HG03354 (cell line): ENCODE data around the gene MYOD1.

ENCODE experiments used
- ATAC-seq: cut with Tn5 transposase; IDR thresholded peaks from one replicate; pipeline ENCODE4 v1.9.1; 2021; ENCODE audit warnings: mild to moderate bottlenecking; ENCODE audit not compliant: unreplicated experiment, poor library complexity, severe bottlenecking

MYOD1 gene

GRCh38 chr11:17765356-17766072, 46.1 kb downstream of the MYOD1 start:
- no peak for ATAC-seq

GRCh38 chr11:17766073-17766359, 46.6 kb downstream of the MYOD1 start:
- ATAC-seq, result no peak

- ATAC-seq, result no peak
These were observed 47.2 kb downstream of the MYOD1 start for GRCh38 chr11:17766590-17766989.

GRCh38 chr11:17767301-17767885, 48.0 kb downstream of the MYOD1 start:
- no peak for ATAC-seq

- no peak for ATAC-seq
These were observed 48.5 kb downstream of the MYOD1 start for GRCh38 chr11:17767914-17768313.

- ATAC-seq, result no peak
These were observed 49.2 kb downstream of the MYOD1 start for GRCh38 chr11:17768547-17768946.

- ATAC-seq, result no peak
These were observed 49.8 kb downstream of the MYOD1 start for GRCh38 chr11:17769218-17769617.

- no peak for ATAC-seq
These were observed 50.8 kb downstream of the MYOD1 start for GRCh38 chr11:17770048-17770652.

- ATAC-seq, result no peak
These were observed 51.5 kb downstream of the MYOD1 start for GRCh38 chr11:17770917-17771316.

GRCh38 chr11:17771415-17771814, 52.0 kb downstream of the MYOD1 start:
- no peak for ATAC-seq
